Kidney capillary endothelial cell (primary cell): ENCODE data around the gene RNF150.
A peak's percentile ranks its signal among the peaks of the same experiment; 100 is the strongest.
"Not testable (repeated sequence)": the region's sequence is repeated elsewhere in the genome, so short reads cannot be mapped to it uniquely, and the experiment has no call there.

Source experiments
- DNase-seq: peaks from one replicate; pipeline ENCODE4 v3.0.0-alpha.2; 2018; ENCODE audit warnings: low spot score

Gene RNF150

GRCh38 chr4:140862177-140862442 lies 271.2 kb downstream of the RNF150 start:
- DNase-seq, result no peak

- DNase-seq, result peak; percentile 65
Measured at GRCh38 chr4:140861359-140862176, 271.7 kb downstream of the RNF150 start.

- DNase-seq, result no peak
Measured at GRCh38 chr4:140858897-140859296, 274.4 kb downstream of the RNF150 start.

- no peak for DNase-seq
Measured at GRCh38 chr4:140857111-140857510, 276.2 kb downstream of the RNF150 start.

GRCh38 chr4:140856621-140857062 lies 276.6 kb downstream of the RNF150 start:
- no peak for DNase-seq

- DNase-seq, result no peak
Measured at GRCh38 chr4:140854168-140854567, 279.1 kb downstream of the RNF150 start.

- no peak for DNase-seq
Measured at GRCh38 chr4:140851804-140852203, 281.5 kb downstream of the RNF150 start.

GRCh38 chr4:140851032-140851636 lies 282.1 kb downstream of the RNF150 start:
- DNase-seq, result peak; percentile 64

GRCh38 chr4:140849526-140849925 lies 283.7 kb downstream of the RNF150 start:
- DNase-seq, result no peak

GRCh38 chr4:140846736-140847135 lies 286.5 kb downstream of the RNF150 start:
- DNase-seq, result no peak

- DNase-seq, result no peak
Measured at GRCh38 chr4:140844061-140844460, 289.2 kb downstream of the RNF150 start.

GRCh38 chr4:140841186-140841585 lies 292.1 kb downstream of the RNF150 start:
- DNase-seq, result no peak

GRCh38 chr4:140839888-140840790 lies 293.1 kb downstream of the RNF150 start:
- DNase-seq, result no peak

GRCh38 chr4:140839406-140839805 lies 293.9 kb downstream of the RNF150 start:
- DNase-seq, result no peak

- no peak for DNase-seq
Measured at GRCh38 chr4:140837736-140838135, 295.5 kb downstream of the RNF150 start.

- no peak for DNase-seq
Measured at GRCh38 chr4:140834839-140835495, 298.3 kb downstream of the RNF150 start.

GRCh38 chr4:140833280-140833679 lies 300.0 kb downstream of the RNF150 start:
- DNase-seq, result no peak

GRCh38 chr4:140829825-140830224 lies 303.4 kb downstream of the RNF150 start:
- no peak for DNase-seq

GRCh38 chr4:140826701-140827027 lies 306.6 kb downstream of the RNF150 start:
- no peak for DNase-seq

GRCh38 chr4:140820520-140820919 lies 312.7 kb downstream of the RNF150 start:
- not testable (repeated sequence) for DNase-seq

GRCh38 chr4:140819610-140820009 lies 313.7 kb downstream of the RNF150 start:
- DNase-seq, result no peak

- DNase-seq, result no peak
Measured at GRCh38 chr4:140818433-140818832, 314.8 kb downstream of the RNF150 start.
